Left kidney (tissue), 2 donors: ENCODE results near the gene ERRFI1. TPM values are rescaled to one million over a fixed set of nuclear protein-coding genes. Genes with fewer than 3 reads are reported as not detected.

ENCODE experiments used
- DNase-seq: peaks from one replicate; pipeline ENCODE4 v3.0.0-alpha.2; 2013
- polyA plus RNA-seq: library from polyadenylated mRNA; unstranded; fragments of 120-200 nt; gene quantifications from one replicate; pipeline ENCODE4 v1.2.1, GENCODE V29; 2013; ENCODE audit not compliant: insufficient read length

Gene ERRFI1
- polyA plus RNA-seq, 1 donor, result 23.5 TPM

DNA sequence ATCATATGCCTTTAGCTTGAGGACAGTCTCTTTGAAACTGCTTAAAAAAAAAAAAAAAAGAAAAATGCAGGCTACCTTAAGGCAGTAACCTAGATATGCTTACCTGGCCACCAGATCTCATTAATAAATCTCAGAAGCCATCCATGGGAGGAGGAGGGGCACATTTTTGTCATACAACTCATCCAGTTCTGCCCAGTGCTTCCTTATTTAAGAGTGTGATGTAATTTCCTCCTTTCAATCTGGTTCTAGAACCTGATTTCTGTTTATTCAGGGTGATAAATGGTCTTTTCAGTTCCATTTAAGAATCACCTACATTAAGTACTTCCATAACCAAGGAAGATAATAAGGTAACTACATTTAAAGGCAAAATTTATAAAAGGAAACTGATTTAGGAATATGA is 6.1 kb downstream of the ERRFI1 start:
- DNase-seq, result no peak

DNA sequence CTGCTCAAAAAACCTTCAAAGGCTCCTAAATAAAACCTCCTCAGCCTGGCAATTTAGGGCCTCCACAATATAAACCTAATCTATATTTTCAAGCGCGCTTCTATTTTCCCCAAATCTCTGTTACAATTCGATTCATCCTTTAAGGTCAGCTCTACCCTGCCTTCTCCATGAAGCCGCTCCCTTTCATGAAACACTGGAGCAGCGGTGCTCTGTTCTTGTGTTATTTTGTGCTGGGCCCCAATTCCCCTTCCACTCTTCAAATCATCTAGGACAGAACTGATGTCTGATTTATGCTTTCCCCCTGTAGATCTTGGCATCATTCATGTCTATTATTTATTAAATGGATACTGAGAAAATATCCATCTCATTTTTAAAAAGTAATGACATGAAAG is 6.9 kb downstream of the ERRFI1 start:
- DNase-seq, result no peak

DNA sequence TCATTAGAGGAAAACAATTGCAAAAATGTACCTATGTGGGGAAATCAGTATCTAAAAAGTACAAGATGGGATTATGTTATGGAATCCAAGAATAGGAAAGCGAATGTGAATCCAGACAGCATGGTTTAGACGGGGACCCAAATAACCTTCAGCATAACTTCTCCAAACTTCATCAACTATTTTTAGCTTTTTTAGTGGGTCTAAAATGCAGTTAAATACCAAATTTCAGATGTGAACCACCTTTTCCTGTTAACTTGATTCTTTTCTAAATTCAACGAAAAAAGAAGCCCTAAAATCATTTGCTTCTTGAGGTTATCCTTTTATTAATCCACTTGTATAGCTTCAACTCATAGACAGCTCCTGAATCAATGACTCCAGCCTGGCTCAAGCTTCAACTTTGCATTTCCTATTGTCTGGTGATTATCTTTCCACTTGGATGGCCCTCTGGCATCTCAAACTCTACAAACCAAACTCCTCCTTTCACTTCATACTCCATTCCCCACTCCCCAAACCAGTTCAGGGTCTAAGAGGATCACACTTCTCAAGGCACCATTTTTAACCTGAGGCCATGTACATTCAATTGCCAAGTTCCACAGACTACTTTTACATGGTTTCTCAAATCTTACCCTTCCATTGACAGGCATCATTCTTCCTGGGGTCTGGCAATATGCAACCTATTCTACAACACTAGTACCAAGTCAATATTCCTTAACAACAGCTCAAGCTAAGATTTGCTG is 7.4 kb downstream of the ERRFI1 start:
- DNase-seq, result no peak

GRCh38 chr1:8017495-8018197 is 8.5 kb downstream of the ERRFI1 start:
- no peak for DNase-seq

DNA sequence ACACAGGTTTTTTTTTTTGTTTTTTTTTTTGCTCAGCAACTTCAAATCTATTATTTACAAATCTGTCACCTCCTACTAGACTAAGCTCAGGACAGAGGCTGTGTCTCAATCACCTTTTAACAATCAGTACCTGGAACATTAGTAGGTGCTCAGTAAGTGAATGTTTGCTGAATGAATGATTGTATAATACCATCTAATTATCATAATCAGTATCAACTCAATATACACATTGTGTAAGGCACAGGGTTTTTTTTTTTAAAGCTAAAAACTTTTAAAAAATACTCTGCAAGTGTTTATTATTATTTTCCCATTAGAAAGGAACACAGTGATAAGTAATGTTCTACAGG is 9.2 kb downstream of the ERRFI1 start:
- DNase-seq, result no peak

- DNase-seq, result no peak
Observed at GRCh38 chr1:8016210-8016894, 9.8 kb downstream of the ERRFI1 start.

- DNase-seq, result no peak
Observed at GRCh38 chr1:8015809-8016165, 10.3 kb downstream of the ERRFI1 start.

- DNase-seq, result peak; percentile 84
Observed at GRCh38 chr1:8015036-8015808, 10.9 kb downstream of the ERRFI1 start.

DNA sequence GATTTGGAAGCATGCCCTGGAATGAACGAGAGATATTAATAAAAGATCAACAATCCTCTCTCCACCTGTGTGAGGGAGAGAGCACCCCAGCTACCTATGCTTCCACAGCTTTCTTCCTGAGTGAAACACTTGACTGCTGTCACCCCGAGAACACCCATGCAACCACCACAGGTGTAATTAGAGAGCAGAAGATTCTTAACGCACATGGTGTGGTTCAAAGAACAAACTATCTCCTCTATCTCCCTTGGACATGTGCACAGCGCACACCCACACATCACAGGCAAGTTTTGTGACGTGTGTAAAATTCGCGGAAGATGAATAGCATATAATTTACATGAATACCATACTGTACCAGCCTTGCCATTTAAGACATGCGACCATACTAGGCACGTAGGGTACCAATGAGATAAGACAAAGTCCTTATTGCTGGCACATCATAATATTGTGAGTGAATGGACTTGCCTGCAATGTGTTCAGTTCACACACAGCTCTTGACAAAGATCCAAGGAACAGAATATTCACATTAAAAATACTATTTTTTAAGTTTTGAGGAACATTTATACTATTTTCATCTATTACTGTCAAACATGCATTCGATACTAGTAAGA is 11.6 kb downstream of the ERRFI1 start:
- DNase-seq, result no peak

DNA sequence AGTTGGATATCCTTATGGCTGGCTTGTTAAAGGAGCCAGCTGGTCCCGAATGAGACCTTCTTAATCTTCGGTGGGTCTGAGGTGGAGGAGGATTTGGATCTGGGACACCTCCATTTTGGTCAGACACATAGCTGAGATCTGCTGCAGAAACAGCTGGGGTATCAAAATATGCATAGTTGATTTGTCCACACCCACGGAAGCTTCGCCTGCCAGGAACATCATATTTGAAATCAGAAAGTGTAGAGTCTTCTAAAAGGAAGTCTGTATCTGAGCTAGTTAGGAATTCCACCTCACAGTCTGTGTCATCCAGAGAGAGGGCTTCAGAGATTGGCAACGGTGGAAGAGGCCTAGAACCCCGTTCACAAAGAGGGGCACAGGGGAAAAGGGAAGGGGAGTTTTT is 12.3 kb downstream of the ERRFI1 start:
- DNase-seq, result no peak

DNA sequence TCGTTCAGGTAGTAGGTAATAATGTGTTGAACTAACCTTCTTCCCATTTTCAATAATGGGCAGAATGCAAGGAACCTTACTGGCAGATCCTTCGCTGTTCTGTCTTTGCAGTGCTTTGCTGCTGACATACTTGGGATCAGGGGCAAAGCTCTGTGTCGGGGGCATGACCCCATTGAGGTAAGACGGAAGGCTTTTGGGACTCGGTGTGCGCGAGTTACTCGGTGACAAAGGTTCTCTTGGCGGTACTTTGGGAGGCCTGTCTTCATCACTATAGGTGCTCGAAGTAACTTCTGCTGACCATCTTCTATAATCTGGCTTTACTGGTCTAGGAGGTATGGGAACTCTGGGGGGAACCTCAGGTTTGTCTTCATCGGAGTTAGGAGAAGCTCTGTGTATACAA is 12.7 kb downstream of the ERRFI1 start:
- no peak for DNase-seq

- DNase-seq, result no peak
Observed at GRCh38 chr1:8012955-8013354, 13.2 kb downstream of the ERRFI1 start.

DNA sequence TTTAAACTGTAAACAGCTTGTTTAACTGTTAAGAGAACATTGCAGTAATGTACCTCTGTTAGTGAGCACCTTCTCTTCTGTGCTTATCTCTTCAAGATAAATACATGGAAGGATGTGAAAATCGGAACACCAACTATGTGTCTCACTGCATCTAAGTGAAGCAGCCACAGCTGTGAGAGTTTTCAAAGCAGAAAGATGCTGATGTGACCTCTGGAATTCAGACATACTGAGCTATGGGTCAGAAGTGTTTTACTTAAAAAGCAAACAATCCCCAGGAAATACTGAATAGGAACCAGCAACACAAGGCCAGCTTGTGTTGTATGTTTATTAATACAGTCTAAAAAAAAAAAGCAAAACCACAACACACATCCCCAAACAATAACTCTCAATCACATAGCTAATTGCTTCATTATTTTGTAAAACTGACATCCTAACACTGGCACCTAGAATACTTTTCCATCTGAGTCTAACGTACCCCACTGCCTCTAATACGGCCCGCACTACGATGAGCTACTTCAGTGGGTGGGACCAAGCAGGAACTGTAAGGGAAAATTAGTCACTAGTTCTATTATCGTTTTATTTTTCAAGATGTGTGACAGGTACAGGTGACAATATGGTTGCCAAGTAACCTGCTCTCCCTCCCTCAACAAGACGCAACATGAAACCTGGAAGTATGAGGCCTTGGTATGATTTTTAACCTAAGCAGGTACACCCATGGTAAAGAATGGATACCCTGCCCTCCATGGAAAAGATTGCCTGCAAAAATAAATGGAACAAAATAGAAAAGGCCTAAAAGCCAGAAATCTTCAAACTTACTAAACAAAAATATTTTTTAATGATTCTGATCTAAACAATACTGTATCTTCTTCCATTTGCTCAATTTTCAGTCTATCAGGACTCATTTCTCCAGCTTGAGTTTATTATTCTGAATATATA is 13.9 kb downstream of the ERRFI1 start:
- DNase-seq, result no peak

GRCh38 chr1:8011016-8011415 is 15.1 kb downstream of the ERRFI1 start:
- DNase-seq, result no peak

DNA sequence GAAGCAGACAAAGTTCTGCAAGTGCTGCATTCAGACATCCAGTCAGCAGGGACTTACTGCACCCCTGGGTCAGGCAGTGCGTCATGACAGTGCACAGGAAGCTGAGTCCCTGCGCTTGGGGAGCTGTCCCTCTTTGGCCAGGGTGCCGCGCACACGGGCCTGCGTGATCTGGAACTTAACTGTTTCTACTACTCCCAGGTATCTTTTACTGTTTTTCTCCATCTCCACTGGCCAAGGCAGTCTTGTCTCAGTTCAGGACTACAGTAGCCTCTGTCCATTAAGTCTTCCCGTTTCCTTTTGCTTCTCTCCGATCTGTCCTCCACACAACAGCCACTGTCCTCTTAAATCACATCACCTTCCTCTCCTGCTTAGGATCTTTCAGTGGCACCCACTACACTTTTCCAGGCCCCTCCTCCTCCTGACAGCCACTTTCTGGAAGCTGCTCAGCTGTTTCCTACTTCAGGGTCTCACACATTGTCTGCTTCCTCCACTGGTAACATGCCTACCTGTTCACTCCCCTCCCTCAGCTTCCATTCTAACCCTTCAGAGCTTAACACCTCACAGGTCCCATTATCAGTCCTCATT is 15.9 kb downstream of the ERRFI1 start:
- DNase-seq, result no peak

- DNase-seq, result no peak
Observed at GRCh38 chr1:8009043-8010002, 16.8 kb downstream of the ERRFI1 start.

GRCh38 chr1:8006037-8006963 is 19.8 kb downstream of the ERRFI1 start:
- no peak for DNase-seq
